ELR (cell line): ENCODE data around the gene JMJD1C.
A peak's percentile ranks its signal among the peaks of the same experiment; 100 is the strongest.

Experiments used
- DNase-seq: peaks from one replicate; pipeline ENCODE4 v3.0.0-alpha.2; 2015; ENCODE audit warnings: low read depth

The JMJD1C gene

GRCh38 chr10:63213489-63213888 lies 252.3 kb downstream of the JMJD1C start:
- no peak for DNase-seq

- peak; percentile 26 for DNase-seq
Measured at GRCh38 chr10:63210611-63211196, 255.1 kb downstream of the JMJD1C start.

- peak; percentile 62 for DNase-seq
Measured at GRCh38 chr10:63209705-63210104, 256.1 kb downstream of the JMJD1C start.

GRCh38 chr10:63208986-63209385 lies 256.8 kb downstream of the JMJD1C start:
- peak; percentile 61 for DNase-seq

- peak; percentile 58 for DNase-seq
Measured at GRCh38 chr10:63206997-63207811, 258.6 kb downstream of the JMJD1C start.

GRCh38 chr10:63206576-63206975 lies 259.2 kb downstream of the JMJD1C start:
- DNase-seq = no peak

- DNase-seq = no peak
Measured at GRCh38 chr10:63205421-63205820, 260.4 kb downstream of the JMJD1C start.

- no peak for DNase-seq
Measured at GRCh38 chr10:63204667-63205391, 260.9 kb downstream of the JMJD1C start.

GRCh38 chr10:63201118-63201517 lies 264.7 kb downstream of the JMJD1C start:
- no peak for DNase-seq

- DNase-seq = no peak
Measured at GRCh38 chr10:63200431-63200830, 265.3 kb downstream of the JMJD1C start.

GRCh38 chr10:63199716-63200115 lies 266.1 kb downstream of the JMJD1C start:
- no peak for DNase-seq

- DNase-seq = no peak
Measured at GRCh38 chr10:63197344-63198092, 268.3 kb downstream of the JMJD1C start.

- DNase-seq = no peak
Measured at GRCh38 chr10:63192826-63193225, 273.0 kb downstream of the JMJD1C start.

- no peak for DNase-seq
Measured at GRCh38 chr10:63175534-63175933, 290.2 kb downstream of the JMJD1C start.

- DNase-seq = no peak
Measured at GRCh38 chr10:63173468-63174232, 292.1 kb downstream of the JMJD1C start.

- DNase-seq = no peak
Measured at GRCh38 chr10:63171926-63172325, 293.9 kb downstream of the JMJD1C start.

GRCh38 chr10:63171255-63171855 lies 294.4 kb downstream of the JMJD1C start:
- DNase-seq = no peak

GRCh38 chr10:63169624-63170023 lies 296.2 kb downstream of the JMJD1C start:
- DNase-seq = no peak

- no peak for DNase-seq
Measured at GRCh38 chr10:63168821-63169462, 296.8 kb downstream of the JMJD1C start.

- DNase-seq = peak; percentile 83
Measured at GRCh38 chr10:63166742-63167258, 299.0 kb downstream of the JMJD1C start.
